ENCODE data around the gene SF3B4. TPM values are rescaled to one million over a fixed set of nuclear protein-coding genes. Genes with fewer than 3 reads are reported as not detected.

SF3B4 gene
- total RNA-seq, 1 experiment from 2014 or later: 120 TPM

DNA sequence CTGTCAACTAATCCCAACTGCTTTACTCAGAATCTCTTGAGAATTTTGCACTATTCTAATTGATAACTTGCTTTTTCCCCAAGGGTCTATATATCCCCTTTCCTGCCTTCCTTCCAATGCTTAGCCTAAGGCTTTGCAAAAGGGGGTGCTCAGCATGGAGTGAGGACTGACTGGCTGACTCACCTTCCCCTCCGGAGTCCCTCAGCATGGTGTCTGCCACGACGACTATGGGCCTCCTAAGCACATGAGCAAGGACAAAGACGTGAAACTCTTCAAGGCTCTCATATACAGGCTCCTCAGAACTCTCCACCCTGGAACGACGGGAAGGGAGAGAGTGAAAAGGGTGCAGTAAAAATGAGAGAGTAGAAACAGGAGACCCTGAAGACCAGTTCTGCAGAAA lies 22.3 kb upstream of the SF3B4 start:
- no peaks in the 10 kb centered on the region for H3K27me3 ChIP-seq (ENCODE audit: control insufficient read depth, insufficient read depth, low read length)
- H3K4me3 ChIP-seq (ENCODE audit: low read depth in 2 of 2, low read length in 2 of 2): no peak overlapping the region
- no peak for TF ChIP-seq POLR2AphosphoS5 (IDR thresholded peaks at IDR 0.05; ENCODE audit: low read depth, low read length)
- TF ChIP-seq, protein P1, sequence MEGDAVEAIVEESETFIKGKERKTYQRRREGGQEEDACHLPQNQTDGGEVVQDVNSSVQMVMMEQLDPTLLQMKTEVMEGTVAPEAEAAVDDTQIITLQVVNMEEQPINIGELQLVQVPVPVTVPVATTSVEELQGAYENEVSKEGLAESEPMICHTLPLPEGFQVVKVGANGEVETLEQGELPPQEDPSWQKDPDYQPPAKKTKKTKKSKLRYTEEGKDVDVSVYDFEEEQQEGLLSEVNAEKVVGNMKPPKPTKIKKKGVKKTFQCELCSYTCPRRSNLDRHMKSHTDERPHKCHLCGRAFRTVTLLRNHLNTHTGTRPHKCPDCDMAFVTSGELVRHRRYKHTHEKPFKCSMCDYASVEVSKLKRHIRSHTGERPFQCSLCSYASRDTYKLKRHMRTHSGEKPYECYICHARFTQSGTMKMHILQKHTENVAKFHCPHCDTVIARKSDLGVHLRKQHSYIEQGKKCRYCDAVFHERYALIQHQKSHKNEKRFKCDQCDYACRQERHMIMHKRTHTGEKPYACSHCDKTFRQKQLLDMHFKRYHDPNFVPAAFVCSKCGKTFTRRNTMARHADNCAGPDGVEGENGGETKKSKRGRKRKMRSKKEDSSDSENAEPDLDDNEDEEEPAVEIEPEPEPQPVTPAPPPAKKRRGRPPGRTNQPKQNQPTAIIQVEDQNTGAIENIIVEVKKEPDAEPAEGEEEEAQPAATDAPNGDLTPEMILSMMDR (IDR thresholded peaks at IDR 0.05): no peak
- TF ChIP-seq SIN3A (IDR thresholded peaks at IDR 0.05; ENCODE audit: borderline replicate concordance, insufficient read depth, low read depth, low read length): no peak
- TF ChIP-seq, protein P2, sequence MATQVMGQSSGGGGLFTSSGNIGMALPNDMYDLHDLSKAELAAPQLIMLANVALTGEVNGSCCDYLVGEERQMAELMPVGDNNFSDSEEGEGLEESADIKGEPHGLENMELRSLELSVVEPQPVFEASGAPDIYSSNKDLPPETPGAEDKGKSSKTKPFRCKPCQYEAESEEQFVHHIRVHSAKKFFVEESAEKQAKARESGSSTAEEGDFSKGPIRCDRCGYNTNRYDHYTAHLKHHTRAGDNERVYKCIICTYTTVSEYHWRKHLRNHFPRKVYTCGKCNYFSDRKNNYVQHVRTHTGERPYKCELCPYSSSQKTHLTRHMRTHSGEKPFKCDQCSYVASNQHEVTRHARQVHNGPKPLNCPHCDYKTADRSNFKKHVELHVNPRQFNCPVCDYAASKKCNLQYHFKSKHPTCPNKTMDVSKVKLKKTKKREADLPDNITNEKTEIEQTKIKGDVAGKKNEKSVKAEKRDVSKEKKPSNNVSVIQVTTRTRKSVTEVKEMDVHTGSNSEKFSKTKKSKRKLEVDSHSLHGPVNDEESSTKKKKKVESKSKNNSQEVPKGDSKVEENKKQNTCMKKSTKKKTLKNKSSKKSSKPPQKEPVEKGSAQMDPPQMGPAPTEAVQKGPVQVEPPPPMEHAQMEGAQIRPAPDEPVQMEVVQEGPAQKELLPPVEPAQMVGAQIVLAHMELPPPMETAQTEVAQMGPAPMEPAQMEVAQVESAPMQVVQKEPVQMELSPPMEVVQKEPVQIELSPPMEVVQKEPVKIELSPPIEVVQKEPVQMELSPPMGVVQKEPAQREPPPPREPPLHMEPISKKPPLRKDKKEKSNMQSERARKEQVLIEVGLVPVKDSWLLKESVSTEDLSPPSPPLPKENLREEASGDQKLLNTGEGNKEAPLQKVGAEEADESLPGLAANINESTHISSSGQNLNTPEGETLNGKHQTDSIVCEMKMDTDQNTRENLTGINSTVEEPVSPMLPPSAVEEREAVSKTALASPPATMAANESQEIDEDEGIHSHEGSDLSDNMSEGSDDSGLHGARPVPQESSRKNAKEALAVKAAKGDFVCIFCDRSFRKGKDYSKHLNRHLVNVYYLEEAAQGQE (IDR thresholded peaks at IDR 0.05; ENCODE audit: insufficient read depth in 1 of 2, low read depth in 2 of 2, low read length in 1 of 2): no peak
- no peak for TF ChIP-seq TCF7L2 (IDR thresholded peaks at IDR 0.05; ENCODE audit: low read depth, low read length)
- no TSS peak for BruUV-seq (replicated peaks)
- no peaks in the 10 kb centered on the region for H3K9me3 ChIP-seq (ENCODE audit: control insufficient read depth, insufficient read depth, low read depth, low read length)
- ATAC-seq (no peak), DNase-seq (ENCODE audit: low read depth, low spot score) (no peak)
- peaks cover 6% of the 10 kb centered on the region; the same call in 1 of the 2 replicates for H3K36me3 ChIP-seq (ENCODE audit: control insufficient read depth, insufficient read depth, low read length)
- POLR2A ChIA-PET: no interaction called here
- H3K4me1 ChIP-seq (ENCODE audit: control insufficient read depth, insufficient read depth, low read length): no peaks in the 10 kb centered on the region
- H3K27ac ChIP-seq (ENCODE audit: low read length): no peak overlapping the region
- in situ Hi-C loops (cut with HindIII; ENCODE audit: low pct_unique_long_range_greater_than_20kb, low sequenced_read_pairs) (no loop called here), intact Hi-C loops (cut with micrococcal nuclease; ENCODE audit: unreplicated experiment) (no loop called here)
- CTCF ChIA-PET: interaction anchor here (0.6 kb wide), 1 partner anchor 12 kb away, joined by 5 read pairs; no protein-coding TSS in a partner anchor

DNA sequence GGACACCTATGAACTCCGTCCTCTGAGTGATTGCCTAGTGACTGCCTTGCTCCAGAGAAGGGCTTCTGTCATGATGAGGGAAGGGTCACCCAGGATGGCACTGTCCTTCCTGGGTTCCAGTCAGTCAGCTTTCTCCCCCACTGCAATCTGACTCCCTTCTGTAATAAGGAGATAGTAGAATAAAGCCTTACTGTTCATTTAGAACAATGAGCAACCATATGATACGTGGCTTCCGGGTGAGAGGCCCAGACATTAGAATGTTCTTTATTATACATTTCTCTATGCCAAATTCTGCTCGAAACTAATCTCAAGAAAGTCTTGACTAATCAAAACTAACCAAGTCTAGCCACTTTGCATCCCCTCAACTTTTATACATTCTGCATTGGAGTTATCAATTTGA lies 17.6 kb upstream of the SF3B4 start:
- BruUV-seq (replicated peaks): no TSS peak
- Histone ChIP-seq H3K27ac (ENCODE audit: low read length) (no peak overlapping the region), H3K4me3 (ENCODE audit: low read depth in 2 of 2, low read length in 2 of 2) (no peak overlapping the region), H3K27me3 (ENCODE audit: control insufficient read depth, insufficient read depth, low read length) (no peaks in the 10 kb centered on the region), H3K4me1 (ENCODE audit: control insufficient read depth, insufficient read depth, low read length) (peaks cover 22% of the 10 kb centered on the region), H3K9me3 (ENCODE audit: control insufficient read depth, insufficient read depth, low read depth, low read length) (no peaks in the 10 kb centered on the region), H3K36me3 (ENCODE audit: control insufficient read depth, insufficient read depth, low read length) (peaks cover 5% of the 10 kb centered on the region; the same call in 1 of the 2 replicates)
- DNase-seq (ENCODE audit: low read depth, low spot score) (no peak), ATAC-seq (no peak)
- ChIA-PET CTCF (no interaction called here), POLR2A (no interaction called here)
- TF ChIP-seq POLR2AphosphoS5 (IDR thresholded peaks at IDR 0.05; ENCODE audit: low read depth, low read length) (no peak), SIN3A (IDR thresholded peaks at IDR 0.05; ENCODE audit: borderline replicate concordance, insufficient read depth, low read depth, low read length) (no peak), TCF7L2 (IDR thresholded peaks at IDR 0.05; ENCODE audit: low read depth, low read length) (no peak)
- TF ChIP-seq, protein P1 (IDR thresholded peaks at IDR 0.05): no peak
- TF ChIP-seq, protein P2 (IDR thresholded peaks at IDR 0.05; ENCODE audit: insufficient read depth in 1 of 2, low read depth in 2 of 2, low read length in 1 of 2): no peak
- intact Hi-C loops (cut with micrococcal nuclease; ENCODE audit: unreplicated experiment) (no loop called here), in situ Hi-C loops (cut with HindIII; ENCODE audit: low pct_unique_long_range_greater_than_20kb, low sequenced_read_pairs) (no loop called here)
